ACC112 (cell line): Measurements from ENCODE around the gene DYNLT1.
"Not testable (repeated sequence)": the region's sequence is repeated elsewhere in the genome, so short reads cannot be mapped to it uniquely, and the experiment has no call there.

Source experiments
- H2AFZ ChIP-seq: fragments of 200-600 bp; sonication (generic); one replicate; pipeline ENCODE4 v1.6.0; 2017; ENCODE audit warnings: antibody characterized with exemption, low read length; ENCODE audit not compliant: unreplicated experiment
- H3K27ac ChIP-seq: fragments of 200-600 bp; sonication (generic); 2 replicates; pipeline ENCODE4 v1.5.1; 2014; ENCODE audit warnings: low read depth, mild to moderate bottlenecking, antibody characterized with exemption, low read length, moderate library complexity
- H3K27me3 ChIP-seq: fragments of 200-600 bp; sonication (generic); 2 replicates; pipeline ENCODE4 v1.6.1; 2014; ENCODE audit warnings: mild to moderate bottlenecking, antibody characterized with exemption, low read length, moderate library complexity, mixed read lengths; ENCODE audit not compliant: insufficient read depth
- H3K36me3 ChIP-seq: fragments of 200-600 bp; sonication (generic); 2 replicates; pipeline ENCODE4 v1.6.1; 2016; ENCODE audit warnings: mild to moderate bottlenecking, antibody characterized with exemption, low read length, moderate library complexity, mixed read lengths; ENCODE audit not compliant: insufficient read depth
- H3K4me1 ChIP-seq: fragments of 200-600 bp; sonication (generic); one replicate; pipeline ENCODE4 v1.6.1; 2016; ENCODE audit warnings: low read length, mixed read lengths; ENCODE audit not compliant: insufficient read depth, unreplicated experiment, control insufficient read depth
- H3K4me3 ChIP-seq: fragments of 200-600 bp; sonication (generic); 2 replicates; pipeline ENCODE4 v1.5.1; 2014; ENCODE audit warnings: mild to moderate bottlenecking, low read depth, low read length
- H3K79me2 ChIP-seq: fragments of 200-600 bp; sonication (generic); one replicate; pipeline ENCODE4 v1.6.0; 2016; ENCODE audit warnings: low read length; ENCODE audit not compliant: control insufficient read depth, unreplicated experiment, insufficient read depth

Gene DYNLT1

GRCh38 chr6:158677094-158677493 lies 32.6 kb upstream of the DYNLT1 start:
- not testable (repeated sequence) for H3K4me1 ChIP-seq, H2AFZ ChIP-seq, H3K79me2 ChIP-seq, H3K36me3 ChIP-seq, H3K27ac ChIP-seq, H3K4me3 ChIP-seq, H3K27me3 ChIP-seq

- H3K4me3 ChIP-seq = no peak overlapping the region
- H2AFZ ChIP-seq = no peak overlapping the region
- no peaks in the 10 kb centered on the region for H3K36me3 ChIP-seq
- H3K27me3 ChIP-seq = no peaks in the 10 kb centered on the region
- H3K27ac ChIP-seq = no peak overlapping the region
- no peaks in the 10 kb centered on the region for H3K79me2 ChIP-seq
- no peaks in the 10 kb centered on the region for H3K4me1 ChIP-seq
These were observed 30.0 kb upstream of the DYNLT1 start for GRCh38 chr6:158674342-158675131.

GRCh38 chr6:158672726-158673125 lies 28.2 kb upstream of the DYNLT1 start:
- no peak overlapping the region for H3K27ac ChIP-seq
- no peak overlapping the region for H2AFZ ChIP-seq
- no peaks in the 10 kb centered on the region for H3K79me2 ChIP-seq
- H3K4me1 ChIP-seq = no peaks in the 10 kb centered on the region
- no peaks in the 10 kb centered on the region for H3K36me3 ChIP-seq
- H3K27me3 ChIP-seq = no peaks in the 10 kb centered on the region
- no peak overlapping the region for H3K4me3 ChIP-seq

- not testable (repeated sequence) for H3K27me3 ChIP-seq, H3K4me1 ChIP-seq, H3K27ac ChIP-seq, H3K4me3 ChIP-seq, H2AFZ ChIP-seq, H3K36me3 ChIP-seq, H3K79me2 ChIP-seq
These were observed 27.6 kb upstream of the DYNLT1 start for GRCh38 chr6:158672119-158672518.

GRCh38 chr6:158669145-158670035 lies 24.8 kb upstream of the DYNLT1 start:
- H3K36me3 ChIP-seq = no peaks in the 10 kb centered on the region
- no peaks in the 10 kb centered on the region for H3K4me1 ChIP-seq
- no peak overlapping the region for H3K4me3 ChIP-seq
- H2AFZ ChIP-seq = no peak overlapping the region
- no peaks in the 10 kb centered on the region for H3K79me2 ChIP-seq
- H3K27me3 ChIP-seq = no peaks in the 10 kb centered on the region
- H3K27ac ChIP-seq = no peak overlapping the region

- no peak overlapping the region for H2AFZ ChIP-seq
- no peaks in the 10 kb centered on the region for H3K79me2 ChIP-seq
These were observed 24.2 kb upstream of the DYNLT1 start for GRCh38 chr6:158668707-158669103.

GRCh38 chr6:158667360-158667981 lies 22.9 kb upstream of the DYNLT1 start:
- Histone ChIP-seq H3K36me3 (no peaks in the 10 kb centered on the region), H3K27ac (no peak overlapping the region), H3K4me1 (no peaks in the 10 kb centered on the region), H3K27me3 (peaks cover 7% of the 10 kb centered on the region; the same call in 1 of the 2 replicates), H3K79me2 (no peaks in the 10 kb centered on the region), H2AFZ (no peak overlapping the region), H3K4me3 (no peak overlapping the region)

More at GRCh38 chr6:158668707-158669103, 24.2 kb upstream of the DYNLT1 start:
- no peaks in the 10 kb centered on the region for H3K36me3 ChIP-seq
- H3K27me3 ChIP-seq = no peaks in the 10 kb centered on the region
- H3K27ac ChIP-seq = no peak overlapping the region
- no peak overlapping the region for H3K4me3 ChIP-seq
- no peaks in the 10 kb centered on the region for H3K4me1 ChIP-seq

GRCh38 chr6:158666628-158667359 lies 22.3 kb upstream of the DYNLT1 start:
- no peak overlapping the region for H3K4me3 ChIP-seq
- H3K36me3 ChIP-seq = no peaks in the 10 kb centered on the region
- no peaks in the 10 kb centered on the region for H3K79me2 ChIP-seq
- H2AFZ ChIP-seq = no peak overlapping the region
- H3K4me1 ChIP-seq = no peaks in the 10 kb centered on the region
- peaks cover 7% of the 10 kb centered on the region; the same call in 1 of the 2 replicates for H3K27me3 ChIP-seq
- no peak overlapping the region for H3K27ac ChIP-seq

GRCh38 chr6:158665332-158665731 lies 20.8 kb upstream of the DYNLT1 start:
- no peaks in the 10 kb centered on the region for H3K36me3 ChIP-seq
- H3K4me1 ChIP-seq = no peaks in the 10 kb centered on the region
- no peak overlapping the region for H2AFZ ChIP-seq
- no peaks in the 10 kb centered on the region for H3K79me2 ChIP-seq
- H3K27ac ChIP-seq = no peak overlapping the region
- H3K27me3 ChIP-seq = peaks cover 7% of the 10 kb centered on the region; the same call in 1 of the 2 replicates
- no peak overlapping the region for H3K4me3 ChIP-seq

- Histone ChIP-seq H3K27me3 (peaks cover 7% of the 10 kb centered on the region; the same call in 1 of the 2 replicates), H3K79me2 (no peaks in the 10 kb centered on the region), H3K4me1 (no peaks in the 10 kb centered on the region), H2AFZ (no peak overlapping the region), H3K27ac (no peak overlapping the region), H3K36me3 (no peaks in the 10 kb centered on the region), H3K4me3 (no peak overlapping the region)
These were observed 19.2 kb upstream of the DYNLT1 start for GRCh38 chr6:158663625-158664165.
